Measurements from ENCODE around the gene CLRN2. TPM values are rescaled to one million over a fixed set of nuclear protein-coding genes. Genes with fewer than 3 reads are reported as not detected.

Gene CLRN2
- total RNA-seq, 6 donors from 2014 or later, result not detected

GRCh38 chr4:17511051-17511450, 3.9 kb upstream of the CLRN2 start:
- Histone ChIP-seq H3K27me3 (no peaks in the 10 kb centered on the region), H3K27ac (peak overlapping the region; percentile 70 to 88 (median 71)), H3K9me3 (no peaks in the 10 kb centered on the region), H3K4me3 (peak overlapping the region; percentile 70 to 94 (median 88)), H3K4me1 (peaks cover 14 to 43% (median 31%) of the 10 kb centered on the region in 4 donors), H3K36me3 (peaks cover 0 to 26% (median 7%) of the 10 kb centered on the region in 4 donors)
- 14 to 30% methylated on average over 9 of the region's 9 CpGs for WGBS, 2 donors
- TF ChIP-seq POLR2A (IDR thresholded peaks at IDR 0.05) (no peak), POLR2AphosphoS5 (IDR thresholded peaks at IDR 0.05) (no peak), EP300 (IDR thresholded peaks at IDR 0.05) (no peak), CTCF (IDR thresholded peaks at IDR 0.05) (no peak)
- DNase-seq (peak in 1 of 2 donors; percentile 66), ATAC-seq (ENCODE audit: low FRiP score in 2 of 2) (no peak)

- peak overlapping the region; percentile 70 to 88 (median 71) for H3K27ac ChIP-seq
- 2% methylated on average over 24 of the region's 32 CpGs for WGBS, 2 donors
- H3K4me3 ChIP-seq, result peak overlapping the region; percentile 70 to 94 (median 88)
- peaks cover 0 to 22% (median 7%) of the 10 kb centered on the region in 4 donors for H3K36me3 ChIP-seq
- peak; percentile 75 to 81 for ATAC-seq (ENCODE audit: low FRiP score in 2 of 2)
- no peaks in the 10 kb centered on the region for H3K9me3 ChIP-seq
- H3K4me1 ChIP-seq, result peaks cover 14 to 43% (median 31%) of the 10 kb centered on the region in 4 donors
- H3K27me3 ChIP-seq, result no peaks in the 10 kb centered on the region
- TF ChIP-seq EP300 (IDR thresholded peaks at IDR 0.05) (no peak), CTCF (IDR thresholded peaks at IDR 0.05) (no peak), POLR2AphosphoS5 (IDR thresholded peaks at IDR 0.05) (no peak), POLR2A (IDR thresholded peaks at IDR 0.05) (no peak)
- peak in 1 of 2 donors; percentile 51 for DNase-seq
Measured at GRCh38 chr4:17511509-17511949, 3.4 kb upstream of the CLRN2 start.

- DNase-seq (peak; percentile 88 to 97), ATAC-seq (ENCODE audit: low FRiP score in 2 of 2) (peak; percentile 92 to 97)
- Histone ChIP-seq H3K27me3 (no peaks in the 10 kb centered on the region), H3K9me3 (no peaks in the 10 kb centered on the region), H3K36me3 (peaks cover 0 to 18% (median 4%) of the 10 kb centered on the region in 4 donors), H3K4me1 (peaks cover 14 to 43% (median 31%) of the 10 kb centered on the region in 4 donors), H3K4me3 (peak within 1 kb of the TSS; percentile 70 to 94 (median 88)), H3K27ac (peak within 1 kb of the TSS; percentile 70 to 88 (median 71))
- 5 to 7% methylated on average over 15 to 20 of the region's 65 CpGs for WGBS, 2 donors
- TF ChIP-seq CTCF (IDR thresholded peaks at IDR 0.05) (peak; percentile 31 to 77 (median 70)), POLR2AphosphoS5 (IDR thresholded peaks at IDR 0.05) (no peak), POLR2A (IDR thresholded peaks at IDR 0.05) (peak in 1 of 4 donors; percentile 65), EP300 (IDR thresholded peaks at IDR 0.05) (no peak)
Measured at GRCh38 chr4:17511950-17512795, 2.8 kb upstream of the CLRN2 start, which contains the start of gene QDPR. QDPR (minus strand) TSS chr4:17512090; CDS start chr4:17512054, 36 bp downstream.

- 66 to 75% methylated on average over 5 of the region's 5 CpGs for WGBS, 2 donors
- DNase-seq, result no peak
- Histone ChIP-seq H3K27me3 (no peaks in the 10 kb centered on the region), H3K4me1 (peaks cover 14 to 43% (median 31%) of the 10 kb centered on the region in 4 donors), H3K9me3 (no peaks in the 10 kb centered on the region), H3K36me3 (peaks cover 0 to 11% (median under 1%) of the 10 kb centered on the region in 4 donors), H3K4me3 (no peak overlapping the region), H3K27ac (peak overlapping the region in 2 of 4 donors; percentile 8 to 64)
- TF ChIP-seq EP300 (IDR thresholded peaks at IDR 0.05), result no peak
- TF ChIP-seq CTCF (IDR thresholded peaks at IDR 0.05), result no peak
- ATAC-seq (ENCODE audit: low FRiP score in 2 of 2), result no peak
Measured at GRCh38 chr4:17512973-17513665, 1.8 kb upstream of the CLRN2 start.
